ENCODE measurements around the gene DIS3L2.
"Not testable (repeated sequence)": the region's sequence is repeated elsewhere in the genome, so short reads cannot be mapped to it uniquely, and the experiment has no call there.

The DIS3L2 gene

GRCh38 chr2:232321817-232322559 lies 360.5 kb downstream of the DIS3L2 start:
- no peak for DNase-seq (ENCODE audit: extremely low read depth, low read depth)
- TF ChIP-seq, protein P1, sequence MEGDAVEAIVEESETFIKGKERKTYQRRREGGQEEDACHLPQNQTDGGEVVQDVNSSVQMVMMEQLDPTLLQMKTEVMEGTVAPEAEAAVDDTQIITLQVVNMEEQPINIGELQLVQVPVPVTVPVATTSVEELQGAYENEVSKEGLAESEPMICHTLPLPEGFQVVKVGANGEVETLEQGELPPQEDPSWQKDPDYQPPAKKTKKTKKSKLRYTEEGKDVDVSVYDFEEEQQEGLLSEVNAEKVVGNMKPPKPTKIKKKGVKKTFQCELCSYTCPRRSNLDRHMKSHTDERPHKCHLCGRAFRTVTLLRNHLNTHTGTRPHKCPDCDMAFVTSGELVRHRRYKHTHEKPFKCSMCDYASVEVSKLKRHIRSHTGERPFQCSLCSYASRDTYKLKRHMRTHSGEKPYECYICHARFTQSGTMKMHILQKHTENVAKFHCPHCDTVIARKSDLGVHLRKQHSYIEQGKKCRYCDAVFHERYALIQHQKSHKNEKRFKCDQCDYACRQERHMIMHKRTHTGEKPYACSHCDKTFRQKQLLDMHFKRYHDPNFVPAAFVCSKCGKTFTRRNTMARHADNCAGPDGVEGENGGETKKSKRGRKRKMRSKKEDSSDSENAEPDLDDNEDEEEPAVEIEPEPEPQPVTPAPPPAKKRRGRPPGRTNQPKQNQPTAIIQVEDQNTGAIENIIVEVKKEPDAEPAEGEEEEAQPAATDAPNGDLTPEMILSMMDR (IDR thresholded peaks at IDR 0.05; ENCODE audit: low read depth, low read length) = no peak

DNA sequence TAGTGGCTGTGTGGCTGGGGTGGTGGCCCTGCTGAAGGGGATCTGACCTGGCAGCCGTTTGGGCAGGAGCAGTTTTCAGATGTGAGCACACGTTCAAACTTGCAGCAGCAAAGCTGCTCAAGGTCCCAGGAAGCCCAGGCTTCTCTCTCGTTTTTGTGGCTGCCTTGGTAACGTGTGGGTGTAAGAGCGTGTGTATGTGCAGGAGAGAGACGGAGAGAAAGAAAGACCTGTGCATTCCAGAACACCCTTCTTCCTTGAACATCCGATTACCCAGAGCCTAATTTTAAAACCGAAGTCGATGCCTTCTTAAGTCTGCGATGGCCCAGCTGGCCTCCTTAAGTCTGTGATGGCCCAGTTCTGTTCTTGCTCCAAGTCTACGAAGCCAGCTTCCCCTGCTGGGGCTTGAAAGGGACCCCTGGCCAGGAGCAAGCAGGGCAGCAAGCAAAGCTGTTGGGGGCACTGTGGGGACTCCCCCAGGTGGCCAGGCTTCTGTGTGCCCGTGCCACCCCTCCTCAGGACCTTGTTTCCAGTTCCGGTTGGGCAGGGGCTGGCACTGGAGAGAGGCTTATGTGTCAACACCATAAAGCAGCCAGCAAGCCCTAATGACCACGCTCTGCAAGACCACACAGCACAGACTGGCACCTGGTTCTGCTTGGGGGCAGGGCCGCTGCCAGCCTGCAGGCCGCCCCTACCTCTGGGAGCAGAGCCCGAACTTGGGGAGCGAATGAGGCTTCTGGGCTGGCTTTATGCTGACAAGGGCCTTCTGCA lies 361.2 kb downstream of the DIS3L2 start:
- DNase-seq (ENCODE audit: extremely low read depth, low read depth) = no peak
- TF ChIP-seq, protein P1 (IDR thresholded peaks at IDR 0.05; ENCODE audit: low read depth, low read length) = no peak

- DNase-seq (ENCODE audit: extremely low read depth, low read depth) = no peak
- TF ChIP-seq, protein P1 (IDR thresholded peaks at IDR 0.05; ENCODE audit: low read depth, low read length) = no peak
Observed at GRCh38 chr2:232323328-232323650, 361.8 kb downstream of the DIS3L2 start.

GRCh38 chr2:232323967-232324366 lies 362.5 kb downstream of the DIS3L2 start:
- not testable (repeated sequence) for DNase-seq (ENCODE audit: extremely low read depth, low read depth)

DNA sequence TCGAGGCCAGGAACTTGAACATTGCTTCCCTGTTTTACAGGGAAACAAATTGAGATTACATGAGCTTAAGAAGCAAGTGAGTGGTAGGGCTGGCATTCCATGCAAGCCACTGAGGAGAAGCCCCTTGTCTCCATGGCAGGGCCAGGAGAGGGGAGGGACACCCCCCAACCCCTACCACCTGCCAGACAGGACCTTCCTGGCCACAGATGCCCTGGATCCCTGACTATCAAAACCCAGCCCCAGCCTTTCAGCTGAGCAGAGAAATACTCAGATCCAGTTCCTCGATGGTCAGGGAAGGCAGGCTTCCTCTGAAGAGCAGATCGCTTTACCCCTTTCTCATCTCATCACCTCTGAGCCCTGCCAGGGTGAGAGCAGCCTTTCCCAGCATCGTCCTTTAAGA lies 363.3 kb downstream of the DIS3L2 start:
- TF ChIP-seq, protein P1 (IDR thresholded peaks at IDR 0.05; ENCODE audit: low read depth, low read length) = no peak
- DNase-seq (ENCODE audit: extremely low read depth, low read depth) = no peak

DNA sequence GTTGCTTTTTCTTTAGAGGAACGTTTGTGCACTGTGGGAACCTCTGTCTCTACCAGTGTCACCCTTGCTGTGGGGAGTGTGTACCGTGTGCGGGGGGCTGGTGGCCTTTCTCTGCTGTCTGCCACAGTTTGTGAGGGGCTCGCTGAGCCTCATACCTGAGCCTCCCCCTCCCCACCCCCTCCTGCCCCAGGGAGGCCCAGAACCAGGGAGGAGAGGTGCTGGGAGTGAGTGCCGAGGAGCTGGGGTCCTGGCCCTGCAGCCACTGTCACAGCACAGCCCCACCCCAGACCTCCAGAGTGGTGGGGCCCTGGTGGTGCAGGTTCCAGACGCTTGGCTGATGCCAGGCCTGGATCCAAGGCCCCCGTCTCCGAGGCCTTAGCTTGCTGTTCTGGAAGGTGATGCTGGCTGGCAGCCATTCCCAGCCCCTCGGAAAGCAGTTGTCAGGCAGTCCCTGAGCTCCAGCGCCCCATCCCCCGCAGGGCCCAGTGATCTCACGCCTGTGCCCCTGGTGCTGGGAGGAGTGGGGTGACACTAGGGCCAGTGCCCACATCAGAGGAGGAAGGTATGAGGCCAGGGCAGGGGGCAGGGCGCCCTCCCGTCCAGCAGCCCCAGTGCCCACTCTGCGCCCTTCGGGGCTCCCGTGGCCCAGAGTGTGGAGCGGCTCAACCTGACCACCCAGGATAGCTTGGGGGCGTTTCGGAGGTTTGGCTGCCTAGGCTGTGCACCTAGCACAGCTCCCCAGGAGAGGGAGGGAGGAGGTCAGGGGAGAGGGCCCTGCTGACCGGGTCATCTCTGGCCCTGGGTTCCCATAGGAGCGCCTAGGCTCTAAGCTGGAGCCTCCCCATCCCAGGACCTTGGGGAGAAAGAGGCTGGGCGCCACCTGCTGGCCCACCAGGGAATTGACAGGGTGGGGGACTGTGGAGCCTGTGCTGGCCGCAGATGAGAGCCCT lies 364.1 kb downstream of the DIS3L2 start:
- no peak for DNase-seq (ENCODE audit: extremely low read depth, low read depth)
- TF ChIP-seq, protein P1 (IDR thresholded peaks at IDR 0.05; ENCODE audit: low read depth, low read length) = peak; percentile 38

- not testable (repeated sequence) for DNase-seq (ENCODE audit: extremely low read depth, low read depth)
Observed at GRCh38 chr2:232326274-232327104, 365.0 kb downstream of the DIS3L2 start.

All from AG09319 (cell line).